ENCODE results near the gene CHD3. TPM values are rescaled to one million over a fixed set of nuclear protein-coding genes. Genes with fewer than 3 reads are reported as not detected.

CHD3 gene
- total and polyA plus RNA-seq, 2 donors (not counting 1 experiment from before 2014, with no cell fraction given): 68.1 to 69.1 TPM

GRCh38 chr17:7882629-7883028, 6.0 kb upstream of the CHD3 start:
- no peak overlapping the region for H3K27ac Mint-ChIP-seq
- H3K4me1 Mint-ChIP-seq: peaks cover 3% of the 10 kb centered on the region
- ChIA-PET POLR2A (interaction anchor here (1.4 kb wide), 1 partner anchor 12 kb away, joined by 3 read pairs; no protein-coding TSS in a partner anchor), CTCF (interaction anchor here (0.9 to 1.1 kb wide), 3 partner anchors 19 to 107 kb away, joined by 3 read pairs; partner anchors contain the start of gene TRAPPC1)
- no peaks in the 10 kb centered on the region for H4K20me1 ChIP-seq (ENCODE audit: control insufficient read depth, insufficient read depth, low read length, poor library complexity, severe bottlenecking)
- no peak for DNase-seq
- 90% methylated on average over 2 of the region's 3 CpGs for WGBS (ENCODE audit: insufficient coverage)
- intact Hi-C loops (cut with micrococcal nuclease): loop anchor here (10.0 kb wide), 1 partner anchor 138 kb away; no protein-coding TSS in a partner anchor
- no peaks in the 10 kb centered on the region for H3K9me3 Mint-ChIP-seq (ENCODE audit: insufficient read depth)
- H3K4me2 ChIP-seq (replicated peaks; ENCODE audit: low read depth, low read length, poor library complexity, severe bottlenecking): no peak overlapping the region
- H3K9ac ChIP-seq (ENCODE audit: low read length): no peak overlapping the region
- ATAC-seq (ENCODE audit: low read depth): no peak
- no peak overlapping the region for H3K4me3 ChIP-seq (ENCODE audit: control extremely low read depth in 1 of 5, extremely low read depth in 1 of 5, insufficient read depth in 1 of 5, low read depth in 2 of 5, low read length in 4 of 5)
- no peaks in the 10 kb centered on the region for H3K27me3 ChIP-seq (replicated peaks in 1 of 4; ENCODE audit: control extremely low read depth in 1 of 4, control insufficient read depth in 3 of 4, insufficient read depth in 4 of 4, low read length in 3 of 4)
- no peaks in the 10 kb centered on the region for H3K36me3 ChIP-seq (replicated peaks in 1 of 2; ENCODE audit: control extremely low read depth in 1 of 2, control insufficient read depth in 1 of 2, extremely low read depth in 1 of 2, insufficient read depth in 2 of 2, low read length in 1 of 2)
- H3K27me3 Mint-ChIP-seq: no peaks in the 10 kb centered on the region
- no peak overlapping the region for H2AFZ ChIP-seq (ENCODE audit: insufficient read depth, low read depth, low read length, poor library complexity, severe bottlenecking)
- H3K27ac ChIP-seq (ENCODE audit: low read length in 2 of 2): no peak overlapping the region
- H3K4me1 ChIP-seq (ENCODE audit: control insufficient read depth in 2 of 2, insufficient read depth in 2 of 2, low read length in 2 of 2): peaks cover 36 to 43% of the 10 kb centered on the region in 2 donors
- TF ChIP-seq EZH2 (IDR thresholded peaks at IDR 0.05; ENCODE audit: borderline replicate concordance, insufficient read depth, low read depth, low read length, poor library complexity, severe bottlenecking) (no peak), CTCF (IDR thresholded peaks at IDR 0.05) (no peak)
- peaks cover 20% of the 10 kb centered on the region for H3K79me2 ChIP-seq (ENCODE audit: control insufficient read depth, insufficient read depth, low read length)
- no peak overlapping the region for H3K4me3 Mint-ChIP-seq
- no peaks in the 10 kb centered on the region for H3K9me3 ChIP-seq (ENCODE audit: control extremely low read depth in 1 of 3, control insufficient read depth in 2 of 3, insufficient read depth in 1 of 3, low read length in 2 of 3)

GRCh38 chr17:7883781-7884386, 4.7 kb upstream of the CHD3 start:
- H3K9me3 Mint-ChIP-seq (ENCODE audit: insufficient read depth): no peaks in the 10 kb centered on the region
- DNase-seq (peak; percentile 69), ATAC-seq (ENCODE audit: low read depth) (no peak)
- no peaks in the 10 kb centered on the region for H3K27me3 Mint-ChIP-seq
- peaks cover 3% of the 10 kb centered on the region for H3K4me1 Mint-ChIP-seq
- H3K79me2 ChIP-seq (ENCODE audit: control insufficient read depth, insufficient read depth, low read length): peaks cover 20% of the 10 kb centered on the region
- H3K9ac ChIP-seq (ENCODE audit: low read length): peak overlapping the region; percentile 4
- peak overlapping the region; percentile 43 for H2AFZ ChIP-seq (ENCODE audit: insufficient read depth, low read depth, low read length, poor library complexity, severe bottlenecking)
- peak overlapping the region; percentile 70 for H3K4me3 Mint-ChIP-seq
- H3K27me3 ChIP-seq (replicated peaks in 1 of 4; ENCODE audit: control extremely low read depth in 1 of 4, control insufficient read depth in 3 of 4, insufficient read depth in 4 of 4, low read length in 3 of 4): no peaks in the 10 kb centered on the region
- H3K27ac ChIP-seq (ENCODE audit: low read length in 2 of 2): no peak overlapping the region
- H3K9me3 ChIP-seq (ENCODE audit: control extremely low read depth in 1 of 3, control insufficient read depth in 2 of 3, insufficient read depth in 1 of 3, low read length in 2 of 3): no peaks in the 10 kb centered on the region
- TF ChIP-seq CTCF (IDR thresholded peaks at IDR 0.05) (no peak), EZH2 (IDR thresholded peaks at IDR 0.05; ENCODE audit: borderline replicate concordance, insufficient read depth, low read depth, low read length, poor library complexity, severe bottlenecking) (no peak)
- ChIA-PET CTCF (interaction anchor here (1.0 to 1.1 kb wide), 3 partner anchors 21 to 106 kb away, joined by 3 read pairs; partner anchors contain the start of gene NAA38), POLR2A (interaction anchor here (1.3 to 1.4 kb wide), 2 partner anchors 14 to 48 kb away, joined by 3 read pairs; partner anchors contain the start of genes CNTROB and TRAPPC1)
- H3K4me2 ChIP-seq (replicated peaks; ENCODE audit: low read depth, low read length, poor library complexity, severe bottlenecking): peak overlapping the region; percentile 47
- H4K20me1 ChIP-seq (ENCODE audit: control insufficient read depth, insufficient read depth, low read length, poor library complexity, severe bottlenecking): no peaks in the 10 kb centered on the region
- H3K4me3 ChIP-seq (ENCODE audit: control extremely low read depth in 1 of 5, extremely low read depth in 1 of 5, insufficient read depth in 1 of 5, low read depth in 2 of 5, low read length in 4 of 5): peak overlapping the region in 3 of 5 experiments; percentile 11 to 31 (median 21)
- H3K36me3 ChIP-seq (replicated peaks in 1 of 2; ENCODE audit: control extremely low read depth in 1 of 2, control insufficient read depth in 1 of 2, extremely low read depth in 1 of 2, insufficient read depth in 2 of 2, low read length in 1 of 2): no peaks in the 10 kb centered on the region
- H3K27ac Mint-ChIP-seq: peak overlapping the region; percentile 50
- H3K4me1 ChIP-seq (ENCODE audit: control insufficient read depth in 2 of 2, insufficient read depth in 2 of 2, low read length in 2 of 2): peaks cover 41 to 54% of the 10 kb centered on the region in 2 donors
- intact Hi-C loops (cut with micrococcal nuclease): loop anchor here (10.0 kb wide), 1 partner anchor 139 kb away; no protein-coding TSS in a partner anchor
- WGBS (ENCODE audit: insufficient coverage): no CpG with 5 or more reads among the region's 3 CpGs

Measured in B cell (primary cell).